Naive thymus-derived CD4-positive, alpha-beta T cell (primary cell): ENCODE results near the gene DOK3. TPM values are rescaled to one million over a fixed set of nuclear protein-coding genes. Genes with fewer than 3 reads are reported as not detected.

Experiments
- ATAC-seq: fragments of 150-1000 bp; cut with Tn5 transposase; 2 replicates; pipeline ENCODE4 v1.10.0; 2021; ENCODE audit warnings: mild to moderate bottlenecking, moderate library complexity
- CTCF ChIA-PET: fragments of 350-600 bp; sonication (Branson Sonifier 250); formaldehyde crosslinking; loops from one replicate; lab custom pipeline; 2021; ENCODE audit warnings: antibody characterized with exemption; lab: Charles Lee
- POLR2A ChIA-PET: fragments of 350-600 bp; sonication (Branson Sonifier 250); formaldehyde crosslinking; loops from one replicate; lab custom pipeline; 2021; ENCODE audit warnings: antibody characterized with exemption, inconsistent platforms; lab: Charles Lee
- DNase-seq, 9 donors: peaks; one replicate each; pipeline versions ENCODE4 v3.0.0 to v3.0.0-alpha.2; 2020 to 2022; ENCODE audit warnings: mixed read lengths in 1 of 9
- H3K27ac ChIP-seq: one replicate; pipeline ENCODE4 v1.7.0; 2013; ENCODE audit warnings: mild to moderate bottlenecking, low read depth, low read length, moderate library complexity
- H3K27me3 ChIP-seq, 2 donors: one replicate each; pipeline ENCODE4 v1.7.0; 2013; ENCODE audit warnings: low read length in 2 of 2, mild to moderate bottlenecking in 2 of 2, moderate library complexity in 2 of 2; ENCODE audit not compliant: control insufficient read depth in 2 of 2, insufficient read depth in 2 of 2
- H3K36me3 ChIP-seq, 3 experiments: 1 replicate in 2 of 3; 2 replicates in 1 of 3; pipeline ENCODE4 v1.7.0; 2013; ENCODE audit warnings: low read length in 3 of 3, mild to moderate bottlenecking in 3 of 3, moderate library complexity in 1 of 3; ENCODE audit not compliant: insufficient read depth in 3 of 3, control insufficient read depth in 2 of 3
- H3K4me1 ChIP-seq, 2 donors: one replicate each; pipeline ENCODE4 v1.7.0; 2013; ENCODE audit warnings: low read length in 2 of 2, mild to moderate bottlenecking in 2 of 2, moderate library complexity in 1 of 2; ENCODE audit not compliant: control insufficient read depth in 2 of 2, insufficient read depth in 2 of 2
- H3K4me3 ChIP-seq: 2 replicates; pipeline ENCODE4 v1.7.0; 2013; ENCODE audit warnings: mild to moderate bottlenecking, low read length
- H3K9me3 ChIP-seq, 3 experiments: 1 replicate in 2 of 3; 2 replicates in 1 of 3; pipeline ENCODE4 v1.7.0; 2013; ENCODE audit warnings: low read length in 3 of 3; ENCODE audit not compliant: control insufficient read depth in 2 of 3
- H3K27ac Mint-ChIP-seq, 9 donors: one replicate each; pipeline ENCODE4 v1.8.0; 2020 to 2022; ENCODE audit warnings: mixed read lengths in 9 of 9, mild to moderate bottlenecking in 8 of 9, moderate library complexity in 5 of 9, inconsistent platforms in 2 of 9
- H3K27me3 Mint-ChIP-seq, 5 donors: one replicate each; pipeline ENCODE4 v1.8.0; 2021 to 2022; ENCODE audit warnings: mixed read lengths in 5 of 5, mild to moderate bottlenecking in 1 of 5
- H3K36me3 Mint-ChIP-seq, 5 donors: one replicate each; pipeline ENCODE4 v1.8.0; 2020 to 2022; ENCODE audit warnings: mixed read lengths in 5 of 5, mild to moderate bottlenecking in 3 of 5, inconsistent platforms in 1 of 5
- H3K4me1 Mint-ChIP-seq, 7 donors: one replicate each; pipeline ENCODE4 v1.8.0; 2020 to 2022; ENCODE audit warnings: mixed read lengths in 7 of 7, mild to moderate bottlenecking in 3 of 7, inconsistent platforms in 1 of 7
- H3K4me3 Mint-ChIP-seq, 10 donors: one replicate each; pipeline ENCODE4 v1.8.0; 2020 to 2022; ENCODE audit warnings: mild to moderate bottlenecking in 10 of 10, mixed read lengths in 10 of 10, moderate library complexity in 6 of 10, inconsistent platforms in 2 of 10
- H3K9me3 Mint-ChIP-seq, 11 donors: one replicate each; pipeline ENCODE4 v1.8.0; 2020 to 2022; ENCODE audit warnings: mixed read lengths in 11 of 11, mild to moderate bottlenecking in 4 of 11, inconsistent platforms in 1 of 11, moderate library complexity in 1 of 11
- intact Hi-C, 2 donors: fragments of 100-400 bp; cut with micrococcal nuclease; formaldehyde crosslinking; loops; one replicate each; pipeline ENCODE4 v1.15.1; 2023
- polyA plus RNA-seq, 2 donors: library from polyadenylated mRNA; unstranded; fragments of 300-500 nt; fragmentation: Illumina TruSeq; gene quantifications; one replicate each; pipeline ENCODE4 v1.2.3, GENCODE V29; 2021
- total RNA-seq, 6 experiments: library from RNA in 5 of 6; stranded (reverse) in 5 of 6; gene quantifications; 1 replicate in 5 of 6; 2 replicates in 1 of 6; pipeline ENCODE4 v1.2.3 and lab custom pipeline; 2021 to 2026

Gene DOK3
- total and polyA plus RNA-seq, 7 experiments from 2014 or later = 0.09 to 67.1 (median 4.0) TPM

DNA sequence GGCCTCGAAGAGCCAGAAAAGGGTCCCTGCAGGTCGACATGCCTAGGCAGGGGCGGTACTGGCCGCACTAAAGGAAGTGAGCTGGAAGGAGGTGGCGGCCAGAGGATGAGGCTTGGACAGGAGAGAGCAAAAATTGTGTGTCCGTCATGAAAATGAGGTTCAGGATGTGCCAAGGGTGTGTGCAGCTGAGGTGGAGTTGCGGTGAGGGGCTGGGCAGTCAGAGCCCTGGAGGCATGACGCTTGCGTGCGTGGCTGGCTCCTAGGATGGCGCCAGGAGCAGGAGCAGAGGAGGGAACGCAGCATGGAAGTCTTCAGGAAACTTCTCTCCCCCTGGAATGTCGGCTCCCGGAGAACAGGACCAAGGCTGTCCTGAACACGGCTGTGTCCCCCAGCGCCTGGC is 6.7 kb downstream of the DOK3 start:
- peak overlapping the region in 1 of 9 donors; percentile 10 for H3K27ac Mint-ChIP-seq
- no peaks in the 10 kb centered on the region for H3K27me3 ChIP-seq
- H3K27ac ChIP-seq = no peak overlapping the region
- H3K36me3 ChIP-seq = no peaks in the 10 kb centered on the region
- H3K4me3 Mint-ChIP-seq = no peak overlapping the region
- H3K9me3 Mint-ChIP-seq = peaks cover 0 to 3% (median 0%) of the 10 kb centered on the region in 11 donors
- no peak for DNase-seq
- peaks cover 6 to 7% of the 10 kb centered on the region in 2 donors for H3K4me1 ChIP-seq
- no peak overlapping the region for H3K4me3 ChIP-seq
- no peaks in the 10 kb centered on the region for H3K36me3 Mint-ChIP-seq
- H3K4me1 Mint-ChIP-seq = peaks cover 14 to 29% (median 20%) of the 10 kb centered on the region in 7 donors
- peaks cover 0 to 21% (median 0%) of the 10 kb centered on the region in 5 donors for H3K27me3 Mint-ChIP-seq
- ATAC-seq = no peak
- H3K9me3 ChIP-seq = no peaks in the 10 kb centered on the region
- intact Hi-C loops = no loop called here
- CTCF ChIA-PET = interaction anchor here (0.6 to 7.1 kb wide), 9 partner anchors 8 to 193 kb away, joined by 3 to 77 read pairs (median 4); no protein-coding TSS in a partner anchor
- POLR2A ChIA-PET = no interaction called here

DNA sequence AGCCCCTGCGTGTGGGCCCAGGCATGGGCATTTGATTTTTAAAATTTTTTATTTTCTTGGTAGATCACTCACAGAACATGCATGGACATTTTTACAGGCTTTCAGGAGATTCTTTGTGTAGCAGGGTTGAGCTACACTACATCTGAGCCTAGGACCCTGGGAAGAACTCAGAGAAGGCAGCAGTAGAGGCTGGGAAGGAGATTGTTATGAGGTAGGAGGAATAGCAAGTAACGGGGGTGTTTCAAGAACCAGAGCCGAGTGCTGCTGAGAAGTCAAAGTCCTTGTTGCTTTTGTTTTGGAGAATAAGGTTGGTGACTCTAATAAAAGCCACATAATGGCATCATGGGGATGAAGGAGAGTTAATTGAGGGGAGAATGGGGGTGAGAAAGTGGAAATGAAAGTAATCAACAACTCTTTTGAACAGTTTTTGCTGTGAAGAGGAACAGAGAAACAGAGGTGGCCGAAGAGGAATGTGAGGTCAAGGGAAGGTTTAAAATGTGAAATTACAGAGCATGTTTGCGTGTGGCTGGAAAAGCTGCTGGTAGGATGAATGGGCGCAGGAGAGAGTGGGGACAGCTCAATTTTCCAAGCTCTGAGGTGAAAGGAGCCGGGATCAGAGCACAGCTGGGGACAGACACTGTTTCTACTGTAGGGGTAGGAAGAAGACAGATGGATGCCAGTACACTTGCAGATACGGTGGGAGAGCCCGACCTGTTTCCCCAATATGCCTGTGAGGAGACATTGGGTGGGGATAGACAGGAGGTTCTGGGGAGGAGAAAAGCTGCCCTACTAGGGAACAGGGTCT is 7.5 kb downstream of the DOK3 start:
- Histone ChIP-seq H3K4me1 (peaks cover 7 to 10% of the 10 kb centered on the region in 2 donors), H3K4me3 (no peak overlapping the region), H3K27me3 (no peaks in the 10 kb centered on the region), H3K36me3 (no peaks in the 10 kb centered on the region), H3K9me3 (no peaks in the 10 kb centered on the region), H3K27ac (no peak overlapping the region)
- DNase-seq (no peak), ATAC-seq (no peak)
- POLR2A ChIA-PET = interaction anchor here (1.5 to 2.4 kb wide), 3 partner anchors 14 to 112 kb away, joined by 5 to 12 read pairs (median 6); no protein-coding TSS in a partner anchor
- Mint-ChIP-seq H3K27me3 (peaks cover 0 to 24% (median 0%) of the 10 kb centered on the region in 5 donors), H3K4me3 (no peak overlapping the region), H3K27ac (no peak overlapping the region), H3K36me3 (no peaks in the 10 kb centered on the region), H3K4me1 (peaks cover 18 to 25% (median 20%) of the 10 kb centered on the region in 7 donors), H3K9me3 (peaks cover 0 to 3% (median 0%) of the 10 kb centered on the region in 11 donors)
- intact Hi-C loops = loop anchor here (1.0 kb wide), 6 partner anchors 46 to 388 kb away; no protein-coding TSS in a partner anchor
- CTCF ChIA-PET = interaction anchor here (1.0 to 7.1 kb wide), 13 partner anchors 9 to 388 kb away, joined by 3 to 77 read pairs (median 5); partner anchors contain the start of gene DDX41

DNA sequence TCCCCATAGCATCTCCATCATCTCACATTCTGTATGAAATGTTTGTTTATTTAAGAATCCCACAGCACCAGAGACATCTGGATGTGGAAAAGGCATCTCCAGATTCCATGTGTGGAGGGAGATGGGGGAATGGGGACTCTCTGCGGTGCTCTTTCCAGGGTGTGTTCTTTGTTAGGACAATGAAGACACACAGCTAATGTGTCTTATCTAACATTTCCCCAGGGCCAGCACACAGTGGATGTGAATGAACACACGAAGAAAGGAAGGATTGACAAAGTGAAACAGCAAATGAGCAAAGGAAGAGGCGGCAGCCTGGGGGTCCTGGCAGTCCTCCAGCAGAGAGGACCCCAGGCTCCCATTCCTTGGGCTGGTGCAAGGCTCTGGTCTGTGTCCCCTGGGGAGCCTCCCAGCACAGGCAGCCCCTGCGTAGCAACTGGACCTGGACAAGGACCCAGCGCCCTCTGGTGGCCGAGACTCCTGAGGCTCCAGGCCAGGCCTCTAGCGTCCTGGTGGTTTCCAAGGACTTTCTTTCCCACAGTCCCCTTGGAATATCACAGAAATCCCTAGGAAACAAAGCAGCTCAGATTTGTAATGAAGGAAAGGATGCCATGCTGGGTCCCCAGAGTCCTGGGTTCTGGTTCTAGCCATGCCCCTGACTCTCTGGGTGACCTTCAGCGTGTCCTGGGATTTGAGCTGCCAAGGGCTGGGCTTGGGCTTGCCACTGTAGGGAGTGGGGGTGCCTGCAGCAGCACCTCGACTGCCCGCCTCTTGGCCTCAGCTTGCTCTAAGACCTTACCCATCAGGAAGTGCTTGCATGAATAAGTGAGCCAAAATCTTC is 8.7 kb downstream of the DOK3 start:
- no peaks in the 10 kb centered on the region for H3K36me3 ChIP-seq
- no peak overlapping the region for H3K4me3 ChIP-seq
- ChIA-PET POLR2A (interaction anchor here (0.9 to 2.4 kb wide), 4 partner anchors 15 to 110 kb away, joined by 4 to 12 read pairs (median 6); no protein-coding TSS in a partner anchor), CTCF (interaction anchor here (0.6 to 7.1 kb wide), 17 partner anchors 8 to 387 kb away, joined by 3 to 77 read pairs (median 4); partner anchors contain the start of gene DDX41)
- peak; percentile 62 to 88 (median 76) for DNase-seq
- H3K36me3 Mint-ChIP-seq = no peaks in the 10 kb centered on the region
- H3K27me3 Mint-ChIP-seq = peaks cover 0 to 24% (median 0%) of the 10 kb centered on the region in 5 donors
- no peaks in the 10 kb centered on the region for H3K9me3 ChIP-seq
- H3K4me1 Mint-ChIP-seq = peaks cover 18 to 27% (median 24%) of the 10 kb centered on the region in 7 donors
- peak; percentile 48 for ATAC-seq
- H3K4me1 ChIP-seq = peaks cover 7 to 10% of the 10 kb centered on the region in 2 donors
- peaks cover 0 to 3% (median 0%) of the 10 kb centered on the region in 11 donors for H3K9me3 Mint-ChIP-seq
- intact Hi-C loops = loop anchor here (1.0 kb wide), 6 partner anchors 45 to 387 kb away; no protein-coding TSS in a partner anchor
- no peak overlapping the region for H3K27ac ChIP-seq
- H3K4me3 Mint-ChIP-seq = peak overlapping the region in 2 of 10 donors; percentile 34 to 46
- peak overlapping the region in 2 of 9 donors; percentile 39 to 70 for H3K27ac Mint-ChIP-seq
- H3K27me3 ChIP-seq = no peaks in the 10 kb centered on the region

DNA sequence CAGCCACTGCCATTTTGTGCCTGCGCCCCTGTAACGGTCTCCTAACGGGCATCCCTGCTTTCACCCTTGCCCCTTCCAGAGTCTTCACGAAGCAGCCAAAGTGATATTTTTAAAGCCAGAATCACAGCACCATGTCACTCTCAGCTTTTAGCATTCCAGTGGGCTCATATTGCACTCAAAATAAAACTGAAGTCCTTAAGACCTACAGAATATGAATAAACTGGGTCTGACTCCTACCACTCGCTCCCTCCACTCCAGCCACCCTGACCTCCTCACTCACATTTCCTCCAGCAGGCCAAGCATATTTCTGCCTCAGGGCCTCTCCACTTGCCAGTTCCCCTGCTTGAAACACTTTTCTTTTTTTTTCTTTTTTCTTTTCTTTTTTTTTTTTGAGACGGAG is 9.8 kb downstream of the DOK3 start:
- H3K4me1 ChIP-seq = peaks cover 7 to 10% of the 10 kb centered on the region in 2 donors
- H3K4me3 Mint-ChIP-seq = peak overlapping the region in 4 of 10 donors; percentile 38 to 56 (median 46)

DNA sequence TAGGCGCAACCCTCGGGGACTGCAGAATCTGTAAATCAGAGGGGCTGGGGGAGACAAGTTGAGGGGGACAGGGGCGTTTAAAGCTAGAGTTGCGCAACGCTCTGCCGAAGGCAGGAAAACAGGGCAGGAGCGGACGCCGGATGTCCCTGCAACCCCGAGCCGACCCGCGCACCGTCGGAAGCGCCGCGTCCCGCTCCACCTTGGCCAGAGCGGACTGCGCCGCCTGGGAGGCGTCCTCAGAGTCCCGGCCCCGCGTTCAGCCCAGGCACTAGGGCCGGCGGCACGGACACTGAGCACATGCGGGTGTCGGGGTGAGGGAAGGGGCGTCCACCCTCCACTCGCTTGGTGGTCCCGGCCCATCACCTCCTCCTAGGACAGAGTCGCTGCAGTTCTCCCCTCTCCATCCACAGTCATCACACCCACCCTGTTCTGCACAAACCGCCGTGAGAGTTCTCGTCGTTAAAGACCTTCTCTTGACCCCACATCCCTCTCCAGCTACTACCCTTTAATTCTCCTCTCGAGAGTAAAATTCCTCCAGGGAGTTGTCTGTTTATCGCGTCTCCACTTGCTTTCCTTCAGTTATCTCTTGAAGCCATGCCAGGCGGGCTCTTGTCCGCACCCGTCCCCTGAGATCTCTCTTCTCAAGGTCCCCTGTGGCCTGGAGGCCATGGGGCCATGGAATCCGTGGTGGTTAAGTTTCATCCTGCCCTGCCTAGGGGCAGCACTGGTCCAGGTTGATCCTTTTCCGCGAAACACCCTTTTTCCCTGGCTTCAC is 11.4 kb downstream of the DOK3 start:
- DNase-seq = peak in 1 of 9 donors; percentile 49
- Mint-ChIP-seq H3K36me3 (no peaks in the 10 kb centered on the region), H3K9me3 (peaks cover 0 to 3% (median 0%) of the 10 kb centered on the region in 11 donors), H3K4me1 (peaks cover 21 to 39% (median 28%) of the 10 kb centered on the region in 7 donors), H3K27ac (peak overlapping the region; percentile 28 to 77 (median 66)), H3K4me3 (peak overlapping the region; percentile 77 to 90 (median 84)), H3K27me3 (peaks cover 0 to 24% (median 0%) of the 10 kb centered on the region in 5 donors)
- intact Hi-C loops = loop anchor here in 1 of 2 donors (5.0 kb wide), 2 partner anchors 366 to 386 kb away; partner anchors contain the start of gene NSD1
- ChIA-PET CTCF (interaction anchor here (0.7 to 7.1 kb wide), 5 partner anchors 43 to 384 kb away, joined by 3 to 77 read pairs (median 9); no protein-coding TSS in a partner anchor), POLR2A (interaction anchor here (1.0 to 2.1 kb wide), 10 partner anchors 18 to 108 kb away, joined by 3 to 5 read pairs (median 4); partner anchors contain the start of genes DDX41 and GRK6)
- no peaks in the 10 kb centered on the region for H3K27me3 ChIP-seq
- peak overlapping the region; percentile 77 for H3K4me3 ChIP-seq
- peak overlapping the region; percentile 61 for H3K27ac ChIP-seq
- H3K4me1 ChIP-seq = peaks cover 7 to 10% of the 10 kb centered on the region in 2 donors
- no peaks in the 10 kb centered on the region for H3K36me3 ChIP-seq
- H3K9me3 ChIP-seq = no peaks in the 10 kb centered on the region
- ATAC-seq = no peak

More for the DNA sequence above, 9.8 kb downstream of the DOK3 start:
- Histone ChIP-seq H3K27me3 (no peaks in the 10 kb centered on the region), H3K9me3 (no peaks in the 10 kb centered on the region), H3K36me3 (no peaks in the 10 kb centered on the region), H3K4me3 (no peak overlapping the region), H3K27ac (no peak overlapping the region)
- ATAC-seq = no peak
- POLR2A ChIA-PET = no interaction called here
- intact Hi-C loops = loop anchor here in 1 of 2 donors (5.0 kb wide), 2 partner anchors 368 to 388 kb away; partner anchors contain the start of gene NSD1
- H3K27me3 Mint-ChIP-seq = peaks cover 0 to 24% (median 0%) of the 10 kb centered on the region in 5 donors
- no peak for DNase-seq
- peaks cover 0 to 3% (median 0%) of the 10 kb centered on the region in 11 donors for H3K9me3 Mint-ChIP-seq
- H3K4me1 Mint-ChIP-seq = peaks cover 18 to 30% (median 24%) of the 10 kb centered on the region in 7 donors
- CTCF ChIA-PET = interaction anchor here (1.8 to 7.1 kb wide), 2 partner anchors 28 to 110 kb away, joined by 9 to 77 read pairs; no protein-coding TSS in a partner anchor
- peak overlapping the region in 2 of 9 donors; percentile 8 to 53 for H3K27ac Mint-ChIP-seq
- H3K36me3 Mint-ChIP-seq = no peaks in the 10 kb centered on the region
